GM13977 (cell line): ENCODE data around the gene CRHR1.

Source experiments
- DNase-seq: peaks from one replicate; pipeline ENCODE4 v3.0.0; 2012; ENCODE audit warnings: low spot score
- CTCF ChIP-seq: IDR thresholded peaks from 2 replicates; pipeline ENCODE4 v1.5.1; 2012; ENCODE audit warnings: mild to moderate bottlenecking, control low read depth; ENCODE audit not compliant: insufficient read depth; ENCODE audit errors: extremely low read depth, missing control alignments
- in situ Hi-C: fragments of 300-500 bp; cut with MboI; formaldehyde crosslinking; loops from one replicate; pipeline ENCODE4 v1.12.0; 2022; ENCODE audit warnings: low sequenced_read_pairs, low pct_unique_long_range_greater_than_20kb, mixed read lengths, inconsistent platforms; ENCODE audit not compliant: unreplicated experiment

The CRHR1 gene

DNA sequence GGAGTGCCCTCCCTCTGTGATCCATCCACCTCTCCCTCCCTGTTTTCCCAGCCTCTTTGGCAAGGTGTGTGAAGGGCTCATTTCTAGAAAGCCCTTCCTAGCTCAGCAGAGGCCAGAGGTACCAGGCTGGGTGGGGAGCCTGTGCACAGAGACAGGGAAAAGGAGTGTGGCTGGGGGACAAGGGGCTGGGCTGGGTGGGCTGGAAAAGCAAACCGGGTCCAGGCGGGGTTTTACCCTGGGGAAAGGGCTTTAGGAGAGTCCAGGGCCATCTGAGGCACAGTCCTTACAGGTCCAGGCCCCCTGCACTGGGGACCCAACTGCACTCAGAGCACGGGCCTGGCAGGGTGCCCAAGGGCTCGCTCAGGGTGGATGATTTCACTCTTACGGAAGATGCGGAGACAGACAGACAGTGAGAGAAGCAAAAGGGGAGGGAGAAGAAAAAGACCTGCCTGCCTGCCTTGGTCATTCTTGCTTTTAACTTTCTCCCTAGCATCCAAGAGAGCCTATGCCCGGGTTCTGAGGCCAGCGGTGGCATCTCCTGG is 7.0 kb downstream of the CRHR1 start:
- no peak for TF ChIP-seq CTCF
- no peak for DNase-seq
- in situ Hi-C loops: no loop called here

- no peak for TF ChIP-seq CTCF
- in situ Hi-C loops: no loop called here
- no peak for DNase-seq
These were observed 7.8 kb downstream of the CRHR1 start for GRCh38 chr17:45791935-45792334.

GRCh38 chr17:45792437-45792836 is 8.3 kb downstream of the CRHR1 start:
- in situ Hi-C loops: no loop called here
- DNase-seq: no peak
- TF ChIP-seq CTCF: no peak

DNA sequence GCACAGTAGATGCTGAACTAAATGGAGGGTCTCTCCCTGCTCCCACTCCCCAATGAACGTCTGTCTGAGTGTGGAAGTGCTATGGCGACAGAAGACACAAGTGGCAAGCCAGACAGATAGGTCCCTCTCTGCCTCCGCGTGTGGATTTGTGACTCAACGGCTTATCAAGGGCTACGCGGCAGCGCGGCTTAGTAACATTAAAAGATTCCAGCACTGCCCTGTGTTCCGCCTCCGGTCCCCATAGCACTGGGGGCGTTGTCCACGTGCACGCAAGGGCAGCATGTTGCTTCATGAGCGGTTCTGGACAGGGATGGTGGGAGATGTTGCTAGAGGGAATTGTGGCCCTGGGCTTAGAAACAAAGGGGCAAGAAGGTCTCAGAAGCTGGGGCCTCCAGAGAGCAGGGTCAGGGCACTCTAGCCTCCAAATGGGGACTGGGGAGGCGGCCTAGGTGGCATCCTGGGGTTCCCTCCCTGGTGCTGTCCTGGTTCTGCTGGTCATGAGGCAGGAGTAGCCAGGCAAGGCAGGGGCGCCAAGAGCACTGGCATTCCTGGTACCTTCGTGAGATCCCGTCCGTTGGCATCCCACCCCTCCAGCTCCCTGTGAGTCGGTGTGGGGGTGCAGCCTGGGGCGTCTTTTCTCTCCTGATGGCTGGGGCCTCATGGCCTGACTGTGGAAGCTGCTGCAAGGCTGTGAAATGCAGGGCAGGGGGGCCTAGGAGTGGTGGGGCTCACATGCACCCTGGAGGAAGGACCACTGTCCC is 9.1 kb downstream of the CRHR1 start:
- no peak for DNase-seq
- no peak for TF ChIP-seq CTCF
- in situ Hi-C loops: no loop called here

GRCh38 chr17:45793999-45794540 is 9.9 kb downstream of the CRHR1 start:
- in situ Hi-C loops: no loop called here
- no peak for TF ChIP-seq CTCF
- no peak for DNase-seq

- in situ Hi-C loops: no loop called here
- TF ChIP-seq CTCF: no peak
- no peak for DNase-seq
These were observed 10.7 kb downstream of the CRHR1 start for GRCh38 chr17:45794840-45795239.

GRCh38 chr17:45800816-45801215 is 16.7 kb downstream of the CRHR1 start:
- in situ Hi-C loops: no loop called here
- DNase-seq: no peak
- no peak for TF ChIP-seq CTCF
